Activated T-cell treated with anti-CD3 and anti-CD28 coated beads, Interleukin-2, amount 50 U/mL, for 24 hours (primary cell): ENCODE measurements around the gene CNTN4.

Source experiments
- DNase-seq: peaks from one replicate; pipeline ENCODE4 v3.0.0-alpha.2; 2020
- H3K27ac Mint-ChIP-seq: 2 replicates; pipeline ENCODE4 v1.8.0; 2020; ENCODE audit warnings: mild to moderate bottlenecking, mixed read lengths
- H3K27me3 Mint-ChIP-seq: 2 replicates; pipeline ENCODE4 v1.8.0; 2020; ENCODE audit warnings: mixed read lengths
- H3K36me3 Mint-ChIP-seq: 2 replicates; pipeline ENCODE4 v1.8.0; 2020; ENCODE audit warnings: low read depth, mixed read lengths
- H3K4me1 Mint-ChIP-seq: 2 replicates; pipeline ENCODE4 v1.8.0; 2020; ENCODE audit warnings: low read depth, mixed read lengths
- H3K4me3 Mint-ChIP-seq: 2 replicates; pipeline ENCODE4 v1.8.0; 2020; ENCODE audit warnings: mild to moderate bottlenecking, moderate library complexity, mixed read lengths
- H3K9me3 Mint-ChIP-seq: 2 replicates; pipeline ENCODE4 v1.8.0; 2020; ENCODE audit warnings: mixed read lengths

The CNTN4 gene

GRCh38 chr3:2628117-2628516, 529.5 kb downstream of the CNTN4 start:
- Mint-ChIP-seq H3K27ac (no peak overlapping the region), H3K4me1 (no peaks in the 10 kb centered on the region), H3K4me3 (no peak overlapping the region), H3K27me3 (peaks cover 4% of the 10 kb centered on the region), H3K9me3 (no peaks in the 10 kb centered on the region), H3K36me3 (no peaks in the 10 kb centered on the region)
- no peak for DNase-seq

GRCh38 chr3:2635511-2635910, 536.8 kb downstream of the CNTN4 start:
- no peak for DNase-seq
- H3K4me3 Mint-ChIP-seq = no peak overlapping the region
- no peaks in the 10 kb centered on the region for H3K9me3 Mint-ChIP-seq
- no peaks in the 10 kb centered on the region for H3K36me3 Mint-ChIP-seq
- H3K27me3 Mint-ChIP-seq = no peaks in the 10 kb centered on the region
- no peaks in the 10 kb centered on the region for H3K4me1 Mint-ChIP-seq
- no peak overlapping the region for H3K27ac Mint-ChIP-seq

- Mint-ChIP-seq H3K27me3 (peaks cover 2% of the 10 kb centered on the region), H3K27ac (no peak overlapping the region), H3K4me3 (no peak overlapping the region), H3K9me3 (no peaks in the 10 kb centered on the region), H3K36me3 (no peaks in the 10 kb centered on the region), H3K4me1 (no peaks in the 10 kb centered on the region)
- no peak for DNase-seq
These were observed 544.9 kb downstream of the CNTN4 start for GRCh38 chr3:2643606-2644005.

- H3K4me3 Mint-ChIP-seq = no peak overlapping the region
- peaks cover 2% of the 10 kb centered on the region for H3K27me3 Mint-ChIP-seq
- DNase-seq = no peak
- peaks cover 4% of the 10 kb centered on the region for H3K9me3 Mint-ChIP-seq
- no peaks in the 10 kb centered on the region for H3K36me3 Mint-ChIP-seq
- no peak overlapping the region for H3K27ac Mint-ChIP-seq
- no peaks in the 10 kb centered on the region for H3K4me1 Mint-ChIP-seq
These were observed 546.3 kb downstream of the CNTN4 start for GRCh38 chr3:2645001-2645400.

- Mint-ChIP-seq H3K36me3 (no peaks in the 10 kb centered on the region), H3K9me3 (peaks cover 4% of the 10 kb centered on the region), H3K4me1 (no peaks in the 10 kb centered on the region), H3K27ac (no peak overlapping the region), H3K4me3 (no peak overlapping the region), H3K27me3 (no peaks in the 10 kb centered on the region)
- no peak for DNase-seq
These were observed 552.1 kb downstream of the CNTN4 start for GRCh38 chr3:2650746-2651145.

GRCh38 chr3:2652386-2652785, 553.7 kb downstream of the CNTN4 start:
- Mint-ChIP-seq H3K36me3 (no peaks in the 10 kb centered on the region), H3K4me1 (no peaks in the 10 kb centered on the region), H3K27ac (no peak overlapping the region), H3K27me3 (peaks cover 2% of the 10 kb centered on the region), H3K4me3 (no peak overlapping the region), H3K9me3 (peaks cover 4% of the 10 kb centered on the region)
- no peak for DNase-seq

GRCh38 chr3:2653706-2654105, 555.0 kb downstream of the CNTN4 start:
- Mint-ChIP-seq H3K9me3 (peaks cover 4% of the 10 kb centered on the region), H3K27ac (no peak overlapping the region), H3K4me1 (no peaks in the 10 kb centered on the region), H3K27me3 (peaks cover 3% of the 10 kb centered on the region), H3K4me3 (no peak overlapping the region), H3K36me3 (no peaks in the 10 kb centered on the region)
- DNase-seq = no peak

- no peaks in the 10 kb centered on the region for H3K36me3 Mint-ChIP-seq
- no peaks in the 10 kb centered on the region for H3K4me1 Mint-ChIP-seq
- no peak for DNase-seq
- peaks cover 3% of the 10 kb centered on the region for H3K27me3 Mint-ChIP-seq
- H3K9me3 Mint-ChIP-seq = no peaks in the 10 kb centered on the region
- H3K4me3 Mint-ChIP-seq = no peak overlapping the region
- H3K27ac Mint-ChIP-seq = no peak overlapping the region
These were observed 556.6 kb downstream of the CNTN4 start for GRCh38 chr3:2655229-2655701.

- no peaks in the 10 kb centered on the region for H3K9me3 Mint-ChIP-seq
- peaks cover 3% of the 10 kb centered on the region for H3K27me3 Mint-ChIP-seq
- no peak for DNase-seq
- H3K4me1 Mint-ChIP-seq = no peaks in the 10 kb centered on the region
- H3K27ac Mint-ChIP-seq = no peak overlapping the region
- no peaks in the 10 kb centered on the region for H3K36me3 Mint-ChIP-seq
- no peak overlapping the region for H3K4me3 Mint-ChIP-seq
These were observed 558.4 kb downstream of the CNTN4 start for GRCh38 chr3:2656806-2657777.

- no peak overlapping the region for H3K27ac Mint-ChIP-seq
These were observed 559.3 kb downstream of the CNTN4 start for GRCh38 chr3:2657971-2658370.

GRCh38 chr3:2659896-2660295, 561.2 kb downstream of the CNTN4 start:
- DNase-seq = no peak
- Mint-ChIP-seq H3K27ac (no peak overlapping the region), H3K4me1 (no peaks in the 10 kb centered on the region)

More at GRCh38 chr3:2657971-2658370, 559.3 kb downstream of the CNTN4 start:
- no peak for DNase-seq
- no peaks in the 10 kb centered on the region for H3K9me3 Mint-ChIP-seq
- no peaks in the 10 kb centered on the region for H3K4me1 Mint-ChIP-seq
- H3K27me3 Mint-ChIP-seq = peaks cover 3% of the 10 kb centered on the region
- no peak overlapping the region for H3K4me3 Mint-ChIP-seq
- no peaks in the 10 kb centered on the region for H3K36me3 Mint-ChIP-seq

GRCh38 chr3:2661078-2661477, 562.4 kb downstream of the CNTN4 start:
- Mint-ChIP-seq H3K9me3 (no peaks in the 10 kb centered on the region), H3K36me3 (no peaks in the 10 kb centered on the region), H3K27ac (no peak overlapping the region), H3K4me3 (no peak overlapping the region), H3K27me3 (peaks cover 3% of the 10 kb centered on the region), H3K4me1 (no peaks in the 10 kb centered on the region)
- DNase-seq = no peak

More at GRCh38 chr3:2659896-2660295, 561.2 kb downstream of the CNTN4 start:
- H3K4me3 Mint-ChIP-seq = no peak overlapping the region
- H3K9me3 Mint-ChIP-seq = no peaks in the 10 kb centered on the region
- no peaks in the 10 kb centered on the region for H3K36me3 Mint-ChIP-seq
- peaks cover 3% of the 10 kb centered on the region for H3K27me3 Mint-ChIP-seq

- H3K27me3 Mint-ChIP-seq = peaks cover under 1% of the 10 kb centered on the region
- no peak for DNase-seq
- H3K9me3 Mint-ChIP-seq = no peaks in the 10 kb centered on the region
- H3K27ac Mint-ChIP-seq = no peak overlapping the region
- no peaks in the 10 kb centered on the region for H3K4me1 Mint-ChIP-seq
- no peaks in the 10 kb centered on the region for H3K36me3 Mint-ChIP-seq
- no peak overlapping the region for H3K4me3 Mint-ChIP-seq
These were observed 578.8 kb downstream of the CNTN4 start for GRCh38 chr3:2677501-2677900.

GRCh38 chr3:2680236-2680635, 581.6 kb downstream of the CNTN4 start:
- no peaks in the 10 kb centered on the region for H3K27me3 Mint-ChIP-seq
- no peaks in the 10 kb centered on the region for H3K4me1 Mint-ChIP-seq
- no peaks in the 10 kb centered on the region for H3K36me3 Mint-ChIP-seq
- DNase-seq = no peak
- no peak overlapping the region for H3K4me3 Mint-ChIP-seq
- H3K9me3 Mint-ChIP-seq = no peaks in the 10 kb centered on the region
- H3K27ac Mint-ChIP-seq = no peak overlapping the region

GRCh38 chr3:2684046-2684445, 585.4 kb downstream of the CNTN4 start:
- H3K9me3 Mint-ChIP-seq = no peaks in the 10 kb centered on the region

More at GRCh38 chr3:2684046-2684445, 585.4 kb downstream of the CNTN4 start:
- H3K27me3 Mint-ChIP-seq = no peaks in the 10 kb centered on the region
- no peaks in the 10 kb centered on the region for H3K36me3 Mint-ChIP-seq
- no peak overlapping the region for H3K27ac Mint-ChIP-seq
- DNase-seq = no peak
- no peak overlapping the region for H3K4me3 Mint-ChIP-seq
- H3K4me1 Mint-ChIP-seq = no peaks in the 10 kb centered on the region
